HG02970 (cell line): ENCODE results near the gene PRCD.

Experiments
- ATAC-seq: cut with Tn5 transposase; IDR thresholded peaks from one replicate; pipeline ENCODE4 v1.9.1; 2021; ENCODE audit warnings: mild to moderate bottlenecking, moderate library complexity, moderate number of reproducible peaks; ENCODE audit not compliant: unreplicated experiment, low FRiP score

The PRCD gene

DNA sequence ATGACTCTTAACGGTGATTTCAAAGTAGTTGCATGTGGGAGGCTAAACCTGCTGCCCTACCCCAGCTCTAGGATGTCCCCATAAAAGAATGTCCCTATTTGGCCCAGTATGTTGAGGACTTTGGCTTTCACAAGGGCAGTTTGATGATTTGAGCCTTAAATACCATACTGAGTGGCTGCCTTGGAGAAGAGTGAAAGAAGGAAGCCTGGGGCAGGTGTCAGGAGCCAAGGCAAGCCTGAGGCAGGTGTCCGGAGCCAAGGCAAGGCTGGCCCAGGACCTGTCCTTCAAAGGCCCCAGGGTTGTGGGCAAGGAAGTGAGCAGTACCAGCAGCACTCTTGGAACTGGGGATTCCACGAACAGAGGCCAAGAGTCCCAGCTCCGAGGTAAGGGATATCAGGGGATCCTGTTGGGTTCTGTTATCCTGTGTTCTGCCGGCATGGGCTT is 27.2 kb downstream of the PRCD start:
- no peak for ATAC-seq

- no peak for ATAC-seq
These were observed 28.0 kb downstream of the PRCD start for GRCh38 chr17:76567634-76568432.

GRCh38 chr17:76568811-76569221 is 29.0 kb downstream of the PRCD start:
- no peak for ATAC-seq

DNA sequence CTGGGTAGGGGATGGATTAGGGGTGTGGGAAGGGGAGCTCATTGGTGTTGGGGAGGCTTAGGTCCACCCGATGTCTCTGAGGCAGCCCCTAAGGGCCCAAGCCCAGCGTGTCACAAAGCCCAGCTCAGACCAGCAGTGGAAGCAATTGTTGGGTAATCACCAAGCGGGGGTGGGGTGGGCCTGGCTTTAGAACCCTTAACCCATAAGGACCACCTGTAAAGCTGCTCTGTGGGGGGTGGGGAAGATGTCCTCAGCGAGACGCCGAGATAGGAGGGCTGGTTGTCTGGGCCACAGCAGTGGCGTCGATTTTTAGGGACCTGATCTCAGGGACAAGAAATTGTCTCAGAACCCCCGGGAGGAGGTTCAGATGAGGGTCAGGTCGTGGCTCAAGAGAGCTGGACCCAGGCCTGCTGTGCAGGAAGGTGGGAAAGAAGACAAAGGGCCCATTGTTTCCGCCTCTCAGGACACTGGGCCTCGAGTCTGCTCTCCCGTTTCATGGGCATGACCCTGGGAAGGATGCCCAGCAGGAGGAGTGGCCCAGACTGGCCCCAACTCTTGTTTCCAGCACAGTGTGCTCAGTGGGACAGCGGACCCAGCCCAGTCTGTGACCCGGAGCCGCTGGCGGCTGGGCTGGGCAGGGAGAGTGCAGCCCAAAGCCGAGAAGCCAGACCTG is 29.9 kb downstream of the PRCD start:
- ATAC-seq, result no peak

GRCh38 chr17:76570457-76570856 is 30.6 kb downstream of the PRCD start:
- ATAC-seq, result no peak

DNA sequence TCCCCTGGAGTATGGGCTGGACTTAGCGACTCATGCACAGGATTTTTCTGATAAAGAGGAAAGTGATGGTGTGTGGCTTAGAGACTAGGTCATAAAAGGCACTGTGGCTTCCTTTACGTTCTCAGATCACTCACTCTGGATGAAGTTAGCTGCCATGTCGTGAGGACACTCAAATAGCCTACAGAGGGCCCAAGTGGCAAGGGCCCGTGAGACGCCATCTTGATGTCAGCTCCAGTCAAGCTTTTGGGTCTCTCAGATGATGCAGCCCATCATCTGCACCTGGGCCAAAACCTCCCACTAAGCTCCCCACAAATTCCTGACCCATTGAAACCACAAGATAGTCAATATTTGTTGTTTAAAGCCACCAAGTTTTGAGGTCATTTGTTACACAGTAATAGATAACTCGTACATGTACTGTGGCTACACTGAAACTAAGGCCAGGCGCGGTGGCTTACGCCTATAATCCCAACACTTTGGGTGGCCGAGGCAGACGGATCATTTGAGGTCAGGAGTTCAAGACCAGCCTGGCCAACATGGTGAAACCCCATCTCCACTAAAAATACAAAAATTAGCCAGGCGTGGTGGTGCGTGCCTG is 31.1 kb downstream of the PRCD start:
- no peak for ATAC-seq

DNA sequence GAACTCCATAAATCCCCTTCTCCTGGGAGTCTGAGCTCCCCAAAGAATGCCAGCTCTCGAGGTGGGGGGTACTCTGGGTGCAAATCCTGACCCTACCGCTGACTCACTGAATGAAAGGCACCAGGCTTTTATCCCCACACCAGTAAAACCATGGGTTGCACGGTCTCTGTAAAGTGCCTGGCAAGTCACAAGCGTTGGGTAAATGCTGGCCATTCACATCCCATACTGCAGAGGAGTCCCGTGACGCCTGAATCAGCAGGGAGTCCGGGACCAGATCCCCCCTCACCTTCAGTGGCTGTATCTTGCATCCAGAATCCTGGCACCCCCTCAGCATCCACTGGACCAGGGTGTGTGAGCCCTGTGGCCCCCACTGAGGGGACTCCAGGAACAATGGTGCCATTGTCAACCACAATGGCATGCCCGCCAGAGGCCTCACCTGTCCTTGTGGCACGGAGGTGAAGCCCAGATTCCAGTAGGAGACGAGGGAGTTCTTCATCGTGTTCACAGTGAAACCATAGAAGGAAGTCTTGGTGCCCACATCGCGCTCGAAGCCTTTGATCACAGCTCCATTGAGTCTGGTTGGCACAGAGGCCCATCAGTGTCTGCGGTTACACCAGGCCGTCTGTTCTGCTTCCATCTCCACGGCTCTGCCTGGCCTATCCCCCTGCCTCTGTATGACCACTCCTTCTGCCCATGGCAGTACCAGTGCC is 32.5 kb downstream of the PRCD start:
- ATAC-seq, result no peak

- ATAC-seq, result no peak
These were observed 33.3 kb downstream of the PRCD start for GRCh38 chr17:76573096-76573495.

- ATAC-seq, result no peak
These were observed 34.3 kb downstream of the PRCD start for GRCh38 chr17:76574166-76574565.

- ATAC-seq, result no peak
These were observed 35.7 kb downstream of the PRCD start for GRCh38 chr17:76575570-76575969.

DNA sequence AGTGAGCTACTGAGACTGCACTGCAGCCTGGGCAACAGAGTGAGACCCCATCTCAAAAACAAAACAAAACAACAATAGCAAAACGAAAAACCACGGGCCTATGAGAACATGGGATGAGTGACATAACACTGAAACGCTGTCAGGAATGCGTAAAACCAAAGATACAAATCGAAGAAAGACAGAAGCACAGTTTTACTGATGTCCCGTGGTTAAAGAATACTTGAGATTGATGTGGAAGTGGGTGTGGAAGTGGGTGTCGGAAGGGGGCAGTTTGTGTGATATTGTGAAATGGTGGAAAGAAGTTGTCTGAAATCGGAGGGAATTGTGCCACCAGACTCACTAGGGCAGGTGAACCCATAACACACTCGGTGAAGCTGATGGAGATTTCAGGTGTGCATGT is 36.3 kb downstream of the PRCD start:
- ATAC-seq, result no peak

DNA sequence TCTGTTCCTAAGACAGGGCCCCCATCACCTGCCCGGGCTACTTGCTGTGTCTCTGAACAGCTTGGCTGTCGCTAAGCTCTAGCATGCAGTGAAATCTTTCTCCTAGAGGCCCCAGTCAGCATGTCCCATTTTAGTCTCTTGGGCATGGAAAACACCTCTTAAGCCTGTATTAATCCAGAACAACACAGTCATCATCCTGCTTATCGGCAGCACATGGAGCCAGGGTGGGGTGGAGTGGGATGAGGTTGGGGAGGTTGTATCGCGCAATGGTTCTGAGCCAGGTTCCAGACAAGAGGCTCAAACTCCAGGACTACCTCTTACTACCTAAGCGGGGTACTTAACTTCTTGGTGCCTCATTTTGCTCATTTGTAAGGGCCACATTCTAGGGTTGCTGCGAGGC is 38.0 kb downstream of the PRCD start:
- ATAC-seq, result no peak

DNA sequence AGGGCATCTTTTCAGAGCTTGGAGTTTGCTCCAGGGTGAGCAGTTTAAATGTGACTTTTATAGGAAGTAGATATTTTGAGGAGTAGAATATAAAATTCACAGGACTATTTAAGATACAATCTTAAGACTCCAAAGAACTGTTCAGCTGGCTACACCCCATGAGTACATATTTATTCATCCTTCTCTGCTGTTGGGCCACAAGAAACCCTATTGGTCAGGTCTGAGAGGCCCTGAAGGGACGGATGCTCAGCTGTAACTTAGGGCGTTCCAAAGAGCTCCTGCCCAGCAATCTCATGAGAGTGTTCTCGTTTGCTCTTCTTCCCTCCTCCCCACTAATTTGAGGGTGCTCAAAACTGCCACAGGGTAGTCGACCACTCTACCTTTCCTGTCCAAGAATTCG is 38.5 kb downstream of the PRCD start:
- no peak for ATAC-seq

- ATAC-seq, result no peak
These were observed 39.4 kb downstream of the PRCD start for GRCh38 chr17:76579281-76579680.

- ATAC-seq, result no peak
These were observed 41.7 kb downstream of the PRCD start for GRCh38 chr17:76581515-76581914.

GRCh38 chr17:76582660-76583059 is 42.8 kb downstream of the PRCD start:
- no peak for ATAC-seq

GRCh38 chr17:76584427-76585032 is 44.7 kb downstream of the PRCD start:
- ATAC-seq, result no peak

DNA sequence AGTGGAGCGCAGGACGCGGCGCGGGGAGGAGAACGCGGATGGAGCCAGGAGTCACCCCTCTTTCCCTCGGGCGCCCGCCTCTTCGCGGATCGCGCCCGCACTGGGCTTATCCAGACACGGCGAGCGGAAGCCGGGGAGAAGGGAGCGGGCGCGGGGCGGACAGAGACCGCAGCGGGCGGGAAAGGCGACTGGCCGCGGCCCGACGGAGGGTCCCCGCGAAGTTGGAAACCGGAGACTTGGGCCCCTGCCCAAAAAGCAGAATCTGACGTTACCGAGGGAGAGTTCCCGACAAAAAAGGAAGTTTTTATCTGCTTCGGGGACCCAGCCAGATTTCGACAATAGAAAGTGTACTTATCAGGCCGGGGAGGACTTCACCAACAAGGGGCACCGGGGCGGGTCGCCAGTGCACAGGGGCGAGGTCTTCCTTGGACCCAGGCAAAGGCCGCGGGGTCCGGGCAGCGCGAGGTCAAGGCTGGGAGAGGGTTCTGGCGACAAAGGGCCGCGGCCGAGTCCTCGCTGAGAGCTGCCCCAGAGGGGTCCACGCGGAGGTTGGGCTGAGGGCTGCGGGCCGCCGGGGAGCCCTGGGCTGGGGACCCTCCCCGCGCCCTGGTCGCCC is 45.3 kb downstream of the PRCD start:
- ATAC-seq, result no peak

DNA sequence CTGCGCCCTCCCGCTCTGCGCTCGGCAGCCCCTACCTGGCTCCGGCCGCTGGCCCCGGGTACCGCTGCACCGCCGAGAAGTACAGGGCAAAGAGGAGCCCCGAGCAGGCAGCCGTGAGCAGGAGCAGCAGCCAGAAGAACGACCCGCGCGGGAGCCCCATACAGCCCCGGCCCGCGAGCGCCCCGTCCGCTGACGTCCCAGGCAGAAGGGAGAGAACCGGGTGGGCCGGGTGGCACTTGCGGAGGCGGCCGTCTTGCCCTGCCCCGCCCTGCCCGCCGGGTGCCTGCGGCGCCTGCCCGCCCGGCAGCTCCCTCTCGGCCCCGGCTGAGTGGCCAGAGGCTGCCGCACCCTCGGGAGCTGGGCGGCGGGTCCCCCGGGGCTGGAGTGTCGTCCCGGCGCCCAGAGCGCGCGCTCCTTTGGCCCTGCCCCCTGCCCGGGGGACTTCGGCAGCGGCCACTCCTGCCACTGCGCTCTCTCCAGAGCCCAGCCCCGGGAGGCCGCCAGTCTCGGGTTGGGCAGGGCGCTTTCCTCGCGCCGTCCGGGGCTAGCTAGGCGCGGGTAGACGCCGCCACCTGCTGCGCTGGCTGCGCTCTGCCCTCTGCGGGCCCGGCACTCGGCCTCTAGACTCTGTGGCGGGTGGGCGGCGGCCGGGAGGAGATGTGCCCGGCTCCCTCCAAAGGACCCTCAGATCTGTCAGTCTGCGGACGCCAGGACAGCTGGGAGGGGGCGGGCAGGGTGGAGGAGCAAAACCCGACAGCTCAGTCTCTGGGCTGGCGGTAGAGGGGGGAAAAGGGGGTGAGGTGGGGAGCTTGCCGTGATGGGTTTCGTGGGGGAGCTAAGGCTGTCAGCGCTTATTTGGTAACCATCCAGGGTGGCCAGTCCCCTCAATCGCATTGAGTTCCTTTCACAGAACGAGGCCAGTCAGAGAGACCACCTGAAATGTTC is 46.1 kb downstream of the PRCD start, which contains the start of gene ST6GALNAC2:
TSS of gene ST6GALNAC2 (minus strand) at position 212 of the 945 bp plus-strand sequence. CDS start at position 160, 52 bp downstream.
- ATAC-seq, result no peak
